Bronchial epithelial cell (primary cell): Measurements from ENCODE around the gene ADARB2. TPM values are rescaled to one million over a fixed set of nuclear protein-coding genes. Genes with fewer than 3 reads are reported as not detected.

ENCODE experiments used
- DNase-seq: peaks from one replicate; pipeline ENCODE4 v3.0.0-alpha.2; 2010; ENCODE audit warnings: low read depth
- FAIRE-seq: peaks from 2 replicates; lab custom pipeline; 2011; peaks lifted over from hg19 to GRCh38; lab: Jason Lieb, UNC
- H3K27me3 ChIP-seq: 2 replicates; pipeline ENCODE4 v1.5.1; 2011; ENCODE audit warnings: low read length; ENCODE audit not compliant: control insufficient read depth, insufficient read depth
- H3K36me3 ChIP-seq: 2 replicates; pipeline ENCODE4 v1.5.1; 2011; ENCODE audit warnings: low read length; ENCODE audit not compliant: control insufficient read depth, insufficient read depth
- H3K4me3 ChIP-seq: 2 replicates; pipeline ENCODE4 v1.5.1; 2011; ENCODE audit warnings: mild to moderate bottlenecking, low read depth, low read length, control low read depth
- total RNA-seq: library from RNA; depleted of rRNA; stranded (reverse); fragments of >200 nt; gene quantifications from 2 replicates; pipeline ENCODE4 v1.2.1, GENCODE V29; 2014
- TF ChIP-seq, protein P1 (sequence below): IDR thresholded peaks from 2 replicates; pipeline ENCODE4 v1.5.1; 2011; ENCODE audit warnings: mild to moderate bottlenecking, moderate library complexity, low read length, control low read depth, inconsistent platforms; ENCODE audit not compliant: insufficient read depth, severe bottlenecking

Gene ADARB2
- total RNA-seq, 1 donor from 2014 or later, result not detected

DNA sequence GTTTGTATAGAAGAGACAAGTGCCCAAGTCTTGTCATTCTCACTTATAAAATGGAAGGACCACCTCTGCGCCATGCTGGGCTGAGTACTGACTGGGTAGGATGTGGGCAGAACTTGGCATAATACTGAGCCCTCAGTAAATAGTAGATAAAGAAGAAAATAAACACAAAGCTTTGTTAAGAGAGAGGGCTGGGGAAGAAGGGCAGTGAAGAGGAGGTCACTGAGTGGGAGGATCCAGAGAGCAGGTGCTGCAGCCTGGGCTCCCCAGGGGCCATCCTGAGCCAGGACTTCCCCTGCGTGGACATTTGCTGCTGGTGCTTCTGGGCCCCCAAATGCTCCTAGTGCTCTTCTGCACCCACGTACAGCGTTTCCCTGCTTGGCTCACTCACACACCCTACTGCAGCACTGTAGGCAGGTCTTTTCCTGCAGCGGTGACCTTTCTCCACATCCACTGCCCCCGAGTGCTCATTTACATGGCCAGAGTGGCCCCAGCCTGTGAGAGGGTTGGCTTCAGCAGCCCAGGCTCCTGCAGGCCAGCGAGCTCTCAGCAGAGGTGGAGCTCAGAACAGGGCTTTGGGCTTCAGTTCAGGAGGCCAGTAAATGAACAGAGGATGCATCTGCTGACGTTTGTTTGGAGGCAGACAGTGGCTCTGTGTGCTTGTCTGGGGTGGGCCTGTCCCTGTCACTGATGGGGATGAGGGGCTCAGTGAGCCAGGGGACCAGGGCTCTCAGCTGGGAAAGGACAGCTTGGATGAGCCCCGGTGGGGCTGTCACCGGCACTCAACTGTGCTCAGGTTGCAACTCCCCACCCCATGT lies 164.6 kb downstream of the ADARB2 start:
- Histone ChIP-seq H3K36me3 (no peaks in the 10 kb centered on the region), H3K4me3 (no peak overlapping the region), H3K27me3 (no peaks in the 10 kb centered on the region)
- DNase-seq (no peak), FAIRE-seq (no peak)
- TF ChIP-seq, protein P1, sequence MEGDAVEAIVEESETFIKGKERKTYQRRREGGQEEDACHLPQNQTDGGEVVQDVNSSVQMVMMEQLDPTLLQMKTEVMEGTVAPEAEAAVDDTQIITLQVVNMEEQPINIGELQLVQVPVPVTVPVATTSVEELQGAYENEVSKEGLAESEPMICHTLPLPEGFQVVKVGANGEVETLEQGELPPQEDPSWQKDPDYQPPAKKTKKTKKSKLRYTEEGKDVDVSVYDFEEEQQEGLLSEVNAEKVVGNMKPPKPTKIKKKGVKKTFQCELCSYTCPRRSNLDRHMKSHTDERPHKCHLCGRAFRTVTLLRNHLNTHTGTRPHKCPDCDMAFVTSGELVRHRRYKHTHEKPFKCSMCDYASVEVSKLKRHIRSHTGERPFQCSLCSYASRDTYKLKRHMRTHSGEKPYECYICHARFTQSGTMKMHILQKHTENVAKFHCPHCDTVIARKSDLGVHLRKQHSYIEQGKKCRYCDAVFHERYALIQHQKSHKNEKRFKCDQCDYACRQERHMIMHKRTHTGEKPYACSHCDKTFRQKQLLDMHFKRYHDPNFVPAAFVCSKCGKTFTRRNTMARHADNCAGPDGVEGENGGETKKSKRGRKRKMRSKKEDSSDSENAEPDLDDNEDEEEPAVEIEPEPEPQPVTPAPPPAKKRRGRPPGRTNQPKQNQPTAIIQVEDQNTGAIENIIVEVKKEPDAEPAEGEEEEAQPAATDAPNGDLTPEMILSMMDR, result no peak

DNA sequence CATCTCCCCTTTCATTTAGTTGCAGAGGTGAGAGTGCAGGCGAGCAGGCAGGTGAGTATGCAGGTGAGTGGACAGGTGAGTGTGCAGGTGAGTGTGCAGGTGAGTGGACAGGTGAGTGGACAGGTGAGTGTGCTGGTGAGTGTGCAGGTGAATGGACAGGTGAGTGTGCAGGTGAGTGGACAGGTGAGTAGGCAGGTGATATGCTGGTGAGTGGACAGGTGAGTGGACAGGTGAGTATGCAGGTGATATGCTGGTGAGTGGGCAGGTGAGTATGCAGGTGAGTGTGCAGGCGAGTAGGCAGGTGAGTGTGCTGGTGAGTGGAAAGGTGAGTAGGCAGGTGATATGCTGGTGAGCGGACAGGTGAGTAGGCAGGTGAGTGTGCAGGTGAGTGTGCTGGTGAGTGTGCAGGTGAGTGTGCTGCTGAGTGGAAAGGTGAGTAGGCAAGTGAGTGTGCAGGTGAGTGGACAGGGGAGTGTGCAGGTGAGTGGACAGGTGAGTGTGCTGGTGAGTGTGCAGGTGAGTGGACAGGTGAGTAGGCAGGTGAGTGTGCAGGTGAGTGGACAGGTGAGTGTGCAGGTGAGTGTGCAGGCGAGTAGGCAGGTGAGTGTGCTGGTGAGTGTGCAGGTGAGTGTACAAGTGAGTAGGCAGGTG lies 165.6 kb downstream of the ADARB2 start:
- FAIRE-seq, result peak; percentile 95
- DNase-seq, result no peak
- Histone ChIP-seq H3K36me3 (no peaks in the 10 kb centered on the region), H3K27me3 (no peaks in the 10 kb centered on the region), H3K4me3 (no peak overlapping the region)
- TF ChIP-seq, protein P1, result no peak

DNA sequence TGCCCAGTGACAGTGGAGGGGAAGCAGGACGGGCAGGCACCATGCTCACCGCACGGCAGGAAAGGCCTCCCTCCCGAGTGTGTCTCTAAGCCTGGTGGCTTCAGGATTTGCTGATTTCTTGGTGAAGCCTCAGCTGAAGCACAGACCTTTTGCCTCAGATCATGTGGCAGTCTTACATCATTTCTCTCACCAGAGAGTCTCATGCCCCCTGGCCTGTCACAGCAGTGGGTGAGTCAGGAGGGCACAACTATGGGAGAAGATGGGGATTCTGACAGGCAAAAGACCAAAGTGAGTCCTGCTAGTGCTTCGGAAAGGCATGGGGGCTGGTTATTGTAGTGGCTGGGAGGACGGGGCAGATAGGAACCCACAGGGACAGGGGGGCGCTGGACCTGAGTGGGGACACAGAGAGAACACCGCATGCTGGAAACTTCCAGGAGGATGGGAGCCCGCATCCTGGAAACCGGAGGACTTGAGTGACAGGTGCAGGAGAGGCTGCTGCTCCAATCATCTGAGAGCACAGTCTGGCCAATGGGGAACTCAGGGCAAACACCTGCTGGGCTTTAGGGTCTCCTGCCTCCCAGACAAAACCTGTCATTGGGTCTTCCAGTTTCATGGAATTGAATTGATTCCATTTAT lies 166.8 kb downstream of the ADARB2 start:
- H3K4me3 ChIP-seq, result no peak overlapping the region
- H3K27me3 ChIP-seq, result no peaks in the 10 kb centered on the region
- H3K36me3 ChIP-seq, result no peaks in the 10 kb centered on the region
- DNase-seq (no peak), FAIRE-seq (no peak)
- TF ChIP-seq, protein P1, result no peak

DNA sequence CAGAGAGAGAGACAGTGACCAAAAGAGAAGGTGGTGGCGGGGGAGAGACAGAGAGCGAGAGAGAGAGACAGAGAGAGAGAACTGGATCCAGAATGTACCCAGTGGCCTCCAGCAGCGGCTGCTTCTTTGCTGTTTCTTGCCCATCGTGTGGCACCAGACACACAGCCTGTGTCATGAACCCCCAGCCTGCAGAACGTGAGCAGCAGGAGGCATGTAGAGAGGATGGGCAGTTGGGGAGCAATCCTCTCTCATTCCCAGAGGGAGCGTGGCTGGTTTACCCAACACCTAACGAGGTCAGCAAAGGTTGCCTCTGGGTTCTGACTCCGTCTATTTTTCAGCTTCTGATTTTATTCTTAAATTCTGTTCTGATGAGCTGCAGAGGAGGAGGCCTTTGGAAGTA lies 168.1 kb downstream of the ADARB2 start:
- no peaks in the 10 kb centered on the region for H3K27me3 ChIP-seq
- FAIRE-seq, result no peak
- no peak for DNase-seq

DNA sequence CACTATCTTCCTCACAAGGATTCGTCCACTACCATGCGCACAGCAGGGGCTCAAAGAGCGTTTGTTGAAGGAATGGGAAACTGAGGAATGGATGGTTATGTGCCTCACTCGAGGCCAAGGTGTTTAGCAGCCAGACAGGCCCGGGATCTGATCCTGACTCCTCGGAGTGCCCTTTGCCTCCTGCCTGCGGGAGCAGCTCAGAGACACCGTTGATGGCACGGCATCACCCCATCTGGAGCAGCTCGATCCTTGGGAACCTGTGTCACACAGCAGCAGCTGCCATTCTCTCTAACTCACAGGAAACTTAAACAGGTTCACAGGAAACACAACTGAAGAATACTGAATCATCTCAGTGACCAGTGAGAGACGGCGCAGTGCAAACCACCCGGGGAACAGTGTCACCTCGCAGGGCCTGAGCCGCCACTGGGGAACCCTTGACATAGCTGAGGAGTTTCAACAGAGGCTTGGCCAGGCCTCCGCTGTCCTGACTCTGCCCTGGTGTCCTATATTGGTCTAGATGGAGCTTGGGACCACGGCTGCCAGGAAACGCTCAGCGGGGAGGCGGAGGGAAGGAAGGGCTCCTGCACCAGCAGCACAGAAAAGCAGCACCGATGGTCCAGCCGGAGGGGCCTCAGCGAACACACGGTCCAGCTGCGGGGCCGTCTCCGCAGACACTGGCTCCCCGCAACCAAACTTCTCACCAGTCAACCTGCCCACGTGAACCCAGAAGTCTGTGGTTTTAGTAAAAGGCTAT lies 169.4 kb downstream of the ADARB2 start:
- no peak for DNase-seq
- TF ChIP-seq, protein P1, result no peak
- no peak for FAIRE-seq
- Histone ChIP-seq H3K4me3 (no peak overlapping the region), H3K36me3 (no peaks in the 10 kb centered on the region), H3K27me3 (no peaks in the 10 kb centered on the region)

More for the DNA sequence above, 168.1 kb downstream of the ADARB2 start:
- TF ChIP-seq, protein P1, result no peak
- H3K36me3 ChIP-seq, result no peaks in the 10 kb centered on the region
- H3K4me3 ChIP-seq, result no peak overlapping the region
